Sigmoid colon (tissue), 4 donors: ENCODE data around the gene PITX1.

Experiments
- EP300 ChIP-seq, 4 donors: sonication (generic); formaldehyde crosslinking; IDR thresholded peaks; one replicate each; pipeline ENCODE4 v1.6.1; 2017; ENCODE audit warnings: antibody characterized with exemption in 4 of 4
- TF ChIP-seq, protein P1 (sequence below), 4 experiments: fragments of 450-650 bp in 3 of 4; fragments of 200-600 bp in 1 of 4; IDR thresholded peaks; one replicate each; pipeline ENCODE4 v1.5.1; 2016 to 2019; ENCODE audit warnings: antibody characterized with exemption in 4 of 4, mild to moderate bottlenecking in 3 of 4, moderate library complexity in 2 of 4

DNA sequence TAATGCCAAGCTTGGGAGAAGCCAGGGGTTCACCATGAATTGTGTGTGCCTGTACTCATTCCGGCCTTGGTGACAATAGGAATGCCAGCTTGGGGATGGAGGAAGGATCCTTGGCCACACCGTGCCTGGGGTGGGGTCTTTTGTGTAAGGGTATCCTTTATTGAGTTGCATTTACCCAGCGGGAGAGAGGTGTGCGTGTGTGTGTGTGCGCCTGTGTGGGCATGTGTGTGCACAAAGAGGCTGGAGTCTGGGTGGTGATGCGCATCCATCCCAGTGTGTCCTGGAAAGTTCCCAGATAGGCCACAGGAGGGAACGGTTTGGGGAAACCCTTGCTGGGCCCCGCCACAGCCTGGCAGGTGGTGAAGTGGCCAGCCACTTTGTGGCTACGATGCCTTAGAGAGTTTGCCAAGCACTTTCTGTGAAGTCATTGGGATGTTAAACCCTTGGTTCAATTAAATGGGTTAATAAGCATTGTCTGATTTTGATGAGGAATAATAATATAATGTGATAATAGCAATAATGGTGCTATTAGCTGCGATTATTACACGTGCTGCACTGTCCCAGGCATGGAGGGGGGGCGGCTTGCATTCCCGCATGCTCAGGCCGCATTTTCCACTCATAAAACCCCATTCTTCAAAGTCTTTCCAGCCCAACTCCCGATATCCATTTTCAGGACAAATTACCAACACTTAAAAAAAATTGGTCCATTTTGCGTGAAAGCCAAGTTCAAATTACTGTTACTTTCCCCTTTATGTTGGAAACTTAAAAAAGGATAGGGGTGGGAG, 13.7 kb downstream of the PITX1 start:
- TF ChIP-seq, protein P1, sequence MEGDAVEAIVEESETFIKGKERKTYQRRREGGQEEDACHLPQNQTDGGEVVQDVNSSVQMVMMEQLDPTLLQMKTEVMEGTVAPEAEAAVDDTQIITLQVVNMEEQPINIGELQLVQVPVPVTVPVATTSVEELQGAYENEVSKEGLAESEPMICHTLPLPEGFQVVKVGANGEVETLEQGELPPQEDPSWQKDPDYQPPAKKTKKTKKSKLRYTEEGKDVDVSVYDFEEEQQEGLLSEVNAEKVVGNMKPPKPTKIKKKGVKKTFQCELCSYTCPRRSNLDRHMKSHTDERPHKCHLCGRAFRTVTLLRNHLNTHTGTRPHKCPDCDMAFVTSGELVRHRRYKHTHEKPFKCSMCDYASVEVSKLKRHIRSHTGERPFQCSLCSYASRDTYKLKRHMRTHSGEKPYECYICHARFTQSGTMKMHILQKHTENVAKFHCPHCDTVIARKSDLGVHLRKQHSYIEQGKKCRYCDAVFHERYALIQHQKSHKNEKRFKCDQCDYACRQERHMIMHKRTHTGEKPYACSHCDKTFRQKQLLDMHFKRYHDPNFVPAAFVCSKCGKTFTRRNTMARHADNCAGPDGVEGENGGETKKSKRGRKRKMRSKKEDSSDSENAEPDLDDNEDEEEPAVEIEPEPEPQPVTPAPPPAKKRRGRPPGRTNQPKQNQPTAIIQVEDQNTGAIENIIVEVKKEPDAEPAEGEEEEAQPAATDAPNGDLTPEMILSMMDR (IDR thresholded peaks at IDR 0.05), result no peak
- no peak for TF ChIP-seq EP300 (IDR thresholded peaks at IDR 0.05)
